GM23338 (cell line): ENCODE data around the gene DDX18. TPM values are rescaled to one million over a fixed set of nuclear protein-coding genes. Genes with fewer than 3 reads are reported as not detected.
A peak's percentile ranks its signal among the peaks of the same experiment; 100 is the strongest.

Experiments
- ATAC-seq: fragments of 200-7000 bp; cut with Tn5 transposase; 3 replicates; pipeline ENCODE4 v1.9.1; 2020
- DNase-seq: peaks from one replicate; pipeline ENCODE4 v3.0.0-alpha.2; 2015; ENCODE audit warnings: low spot score
- H2AFZ ChIP-seq: fragments of 200-600 bp; sonication (generic); 2 replicates; pipeline ENCODE4 v1.8.0; 2016; ENCODE audit warnings: antibody characterized with exemption, mild to moderate bottlenecking, moderate library complexity
- H3F3A ChIP-seq: fragments of 200-600 bp; sonication (generic); replicated peaks from 2 replicates; pipeline ENCODE4 v1.8.0; 2017; ENCODE audit warnings: antibody characterized with exemption, mixed run types, low read depth
- H3K27ac ChIP-seq: fragments of 200-600 bp; sonication (generic); 2 replicates; pipeline ENCODE4 v1.6.1; 2016; ENCODE audit warnings: low read depth
- H3K27me3 ChIP-seq: fragments of 200-600 bp; sonication (generic); 2 replicates; pipeline ENCODE4 v1.8.0; 2016; ENCODE audit warnings: mild to moderate bottlenecking, mixed run types, moderate library complexity; ENCODE audit not compliant: insufficient read depth
- H3K36me3 ChIP-seq: fragments of 200-600 bp; sonication (generic); 2 replicates; pipeline ENCODE4 v1.8.0; 2016; ENCODE audit warnings: mild to moderate bottlenecking; ENCODE audit not compliant: insufficient read depth
- H3K4me1 ChIP-seq: fragments of 200-600 bp; sonication (generic); 2 replicates; pipeline ENCODE4 v1.8.0; 2016; ENCODE audit warnings: mild to moderate bottlenecking, moderate library complexity; ENCODE audit not compliant: insufficient read depth
- H3K4me2 ChIP-seq: fragments of 200-600 bp; sonication (generic); 2 replicates; pipeline ENCODE4 v1.7.1; 2017; ENCODE audit warnings: mixed run types
- H3K4me3 ChIP-seq: fragments of 200-600 bp; sonication (generic); 2 replicates; pipeline ENCODE4 v1.6.1; 2016; ENCODE audit warnings: mixed run types
- H3K79me2 ChIP-seq: fragments of 200-600 bp; sonication (generic); replicated peaks from 2 replicates; pipeline ENCODE4 v1.8.0; 2017; ENCODE audit warnings: mild to moderate bottlenecking; ENCODE audit not compliant: insufficient read depth
- H3K9me2 ChIP-seq: fragments of 200-600 bp; sonication (generic); 2 replicates; pipeline ENCODE4 v1.8.0; 2017; ENCODE audit not compliant: insufficient read depth
- H4K20me1 ChIP-seq: fragments of 200-600 bp; sonication (generic); replicated peaks from 2 replicates; pipeline ENCODE4 v1.8.0; 2017; ENCODE audit warnings: mild to moderate bottlenecking; ENCODE audit not compliant: insufficient read depth
- H3K27ac Mint-ChIP-seq: 2 replicates; pipeline ENCODE4 v1.8.0; 2020; ENCODE audit warnings: inconsistent platforms, mild to moderate bottlenecking, moderate library complexity, mixed read lengths
- H3K27me3 Mint-ChIP-seq: 3 replicates; pipeline ENCODE4 v1.8.0; 2022; ENCODE audit warnings: low read depth, mild to moderate bottlenecking, moderate library complexity, mixed read lengths, inconsistent platforms; ENCODE audit not compliant: insufficient read depth, poor library complexity
- H3K36me3 Mint-ChIP-seq: 3 replicates; pipeline ENCODE4 v1.8.0; 2021; ENCODE audit warnings: low read depth, mild to moderate bottlenecking, inconsistent platforms, moderate library complexity, mixed read lengths
- H3K4me1 Mint-ChIP-seq: 3 replicates; pipeline ENCODE4 v1.8.0; 2020; ENCODE audit warnings: mild to moderate bottlenecking, inconsistent platforms, mixed read lengths
- H3K4me3 Mint-ChIP-seq: 3 replicates; pipeline ENCODE4 v1.8.0; 2021; ENCODE audit warnings: moderate library complexity, mild to moderate bottlenecking, inconsistent platforms, mixed read lengths
- H3K9me3 Mint-ChIP-seq: 3 replicates; pipeline ENCODE4 v1.8.0; 2020; ENCODE audit warnings: moderate library complexity, mild to moderate bottlenecking, inconsistent platforms, mixed read lengths
- CREB1 ChIP-seq: fragments of 250-450 bp; sonication (Bioruptor Pico); IDR thresholded peaks from 2 replicates; pipeline ENCODE4 v1.5.0; 2020; ENCODE audit warnings: low read depth, mild to moderate bottlenecking, moderate library complexity
- EZH2 ChIP-seq: fragments of 200-600 bp; sonication (generic); IDR thresholded peaks from one replicate; pipeline ENCODE4 v1.8.0; 2017; ENCODE audit warnings: antibody characterized with exemption, mild to moderate bottlenecking, low read depth; ENCODE audit not compliant: unreplicated experiment
- EZH2phosphoT487 ChIP-seq: fragments of 200-600 bp; sonication (generic); IDR thresholded peaks from one replicate; pipeline ENCODE4 v1.8.1; 2018; ENCODE audit warnings: antibody characterized with exemption; ENCODE audit not compliant: unreplicated experiment
- JUNB ChIP-seq: IDR thresholded peaks from one replicate; pipeline ENCODE4 v1.6.1; 2016; ENCODE audit warnings: antibody characterized with exemption; ENCODE audit not compliant: unreplicated experiment
- NANOG ChIP-seq: IDR thresholded peaks from 2 replicates; pipeline ENCODE4 v1.6.1; 2016; ENCODE audit warnings: antibody characterized with exemption, borderline replicate concordance
- POLR2AphosphoS5 ChIP-seq: IDR thresholded peaks from 2 replicates; pipeline ENCODE4 v1.6.1; 2016; ENCODE audit warnings: antibody characterized with exemption, low read depth
- STAT1 ChIP-seq: IDR thresholded peaks from one replicate; pipeline ENCODE4 v1.6.1; 2016; ENCODE audit warnings: antibody characterized with exemption; ENCODE audit not compliant: unreplicated experiment
- ZNF114 ChIP-seq: fragments of 250-450 bp; sonication (Bioruptor Pico); IDR thresholded peaks from 2 replicates; pipeline ENCODE4 v1.5.0; 2020; ENCODE audit warnings: mild to moderate bottlenecking, moderate library complexity
- ZNF331 ChIP-seq: fragments of 250-450 bp; sonication (Bioruptor Pico); IDR thresholded peaks from 2 replicates; pipeline ENCODE4 v1.5.0; 2020; ENCODE audit warnings: low read depth, mild to moderate bottlenecking, moderate library complexity
- polyA plus RNA-seq: library from polyadenylated mRNA; unstranded; fragments of >200 nt; fragmentation: Nextera tagmentation; extraction: Ambion mirVana; gene quantifications from 2 replicates; pipeline ENCODE4 v1.2.1, GENCODE V29; 2016
- total RNA-seq: library from RNA; depleted of rRNA; stranded (reverse); fragments of >200 nt; shearing (Covaris generic); gene quantifications from 2 replicates; pipeline ENCODE4 v1.2.3, GENCODE V29; 2014
- TF ChIP-seq, protein P1 (sequence below): fragments of 250-450 bp; sonication (Bioruptor Pico); IDR thresholded peaks from 2 replicates; pipeline ENCODE4 v1.5.0; 2020; ENCODE audit warnings: mild to moderate bottlenecking, moderate library complexity
- TF ChIP-seq, protein P2 (sequence below): IDR thresholded peaks from 2 replicates; pipeline ENCODE4 v1.6.1; 2016; ENCODE audit warnings: antibody characterized with exemption
- TF ChIP-seq, protein P3 (sequence below): IDR thresholded peaks from one replicate; pipeline ENCODE4 v1.6.1; 2018; ENCODE audit warnings: antibody characterized with exemption; ENCODE audit not compliant: unreplicated experiment
- TF ChIP-seq, protein P4 (sequence below), 2 experiments: fragments of 200-600 bp in 1 of 2; sonication (generic) in 1 of 2; conservative IDR thresholded peaks; 2 replicates each; pipeline versions ENCODE4 v1.5.1 to v1.6.1; 2016 to 2017; ENCODE audit warnings: antibody characterized with exemption in 2 of 2, low read depth in 2 of 2, mild to moderate bottlenecking in 2 of 2, moderate library complexity in 1 of 2

The DDX18 gene
- total and polyA plus RNA-seq, 2 experiments from 2014 or later = 102 to 169 TPM

DNA sequence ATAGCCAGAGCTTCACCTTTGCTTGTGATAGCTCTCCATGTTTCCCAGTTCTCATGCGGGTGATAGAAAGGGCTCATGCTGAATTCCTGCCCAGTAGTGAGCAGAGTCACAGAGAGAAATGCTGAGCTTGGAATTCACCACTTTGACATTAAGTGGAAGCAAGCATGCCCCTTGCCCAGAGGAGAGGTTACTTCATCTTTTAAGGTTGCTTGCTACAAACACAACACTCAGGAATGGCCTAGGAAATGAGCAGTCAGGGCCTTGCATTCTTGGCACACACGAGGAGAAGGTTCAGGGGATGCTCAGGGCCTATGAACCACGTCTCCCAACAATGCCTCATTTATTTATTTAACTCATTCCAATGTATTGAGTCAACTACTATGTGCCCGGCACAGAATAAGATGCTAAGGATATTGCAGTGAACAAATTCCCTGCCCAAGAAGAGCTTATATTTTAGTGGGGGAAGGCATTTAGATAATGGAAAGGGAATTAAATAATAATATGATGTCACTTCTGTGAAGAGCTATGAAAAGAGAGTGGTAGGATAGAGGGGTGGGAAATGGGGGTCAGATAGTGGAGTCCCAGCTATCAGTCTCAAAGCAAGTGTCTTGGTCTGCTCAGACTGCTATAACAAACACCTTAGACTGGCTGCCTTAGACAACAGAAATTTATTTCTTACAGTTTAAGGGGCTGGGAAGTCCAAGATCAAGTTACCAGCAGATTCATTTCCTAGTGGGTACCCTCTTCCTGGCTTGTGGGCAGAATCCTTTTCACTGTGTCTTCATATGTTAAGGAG lies 42.1 kb downstream of the DDX18 start:
- Mint-ChIP-seq H3K9me3 (no peaks in the 10 kb centered on the region), H3K4me1 (peaks cover 19% of the 10 kb centered on the region), H3K27ac (no peak overlapping the region), H3K4me3 (no peak overlapping the region), H3K36me3 (no peaks in the 10 kb centered on the region), H3K27me3 (peaks cover 9% of the 10 kb centered on the region)
- Histone ChIP-seq H3K27ac (no peak overlapping the region), H3K36me3 (no peaks in the 10 kb centered on the region), H3K9me2 (peaks cover 8% of the 10 kb centered on the region; the same call in 1 of the 2 replicates), H4K20me1 (no peaks in the 10 kb centered on the region), H2AFZ (no peak overlapping the region; the same call in 1 of the 2 replicates), H3F3A (0 out of 2 replicates have a peak, but pooled peaks cover 4% of the 10 kb centered on the region), H3K27me3 (peaks cover 35% of the 10 kb centered on the region), H3K4me3 (no peak overlapping the region), H3K79me2 (no peaks in the 10 kb centered on the region), H3K4me1 (peaks cover 8% of the 10 kb centered on the region; the same call in 1 of the 2 replicates), H3K4me2 (no peak overlapping the region)
- TF ChIP-seq NANOG (no peak), EZH2phosphoT487 (no peak), JUNB (no peak), CREB1 (CRISPR knock-in tag) (no peak), EZH2 (no peak), POLR2AphosphoS5 (no peak), STAT1 (no peak), ZNF114 (CRISPR knock-in tag) (no peak), ZNF331 (CRISPR knock-in tag) (no peak)
- TF ChIP-seq, protein P1, sequence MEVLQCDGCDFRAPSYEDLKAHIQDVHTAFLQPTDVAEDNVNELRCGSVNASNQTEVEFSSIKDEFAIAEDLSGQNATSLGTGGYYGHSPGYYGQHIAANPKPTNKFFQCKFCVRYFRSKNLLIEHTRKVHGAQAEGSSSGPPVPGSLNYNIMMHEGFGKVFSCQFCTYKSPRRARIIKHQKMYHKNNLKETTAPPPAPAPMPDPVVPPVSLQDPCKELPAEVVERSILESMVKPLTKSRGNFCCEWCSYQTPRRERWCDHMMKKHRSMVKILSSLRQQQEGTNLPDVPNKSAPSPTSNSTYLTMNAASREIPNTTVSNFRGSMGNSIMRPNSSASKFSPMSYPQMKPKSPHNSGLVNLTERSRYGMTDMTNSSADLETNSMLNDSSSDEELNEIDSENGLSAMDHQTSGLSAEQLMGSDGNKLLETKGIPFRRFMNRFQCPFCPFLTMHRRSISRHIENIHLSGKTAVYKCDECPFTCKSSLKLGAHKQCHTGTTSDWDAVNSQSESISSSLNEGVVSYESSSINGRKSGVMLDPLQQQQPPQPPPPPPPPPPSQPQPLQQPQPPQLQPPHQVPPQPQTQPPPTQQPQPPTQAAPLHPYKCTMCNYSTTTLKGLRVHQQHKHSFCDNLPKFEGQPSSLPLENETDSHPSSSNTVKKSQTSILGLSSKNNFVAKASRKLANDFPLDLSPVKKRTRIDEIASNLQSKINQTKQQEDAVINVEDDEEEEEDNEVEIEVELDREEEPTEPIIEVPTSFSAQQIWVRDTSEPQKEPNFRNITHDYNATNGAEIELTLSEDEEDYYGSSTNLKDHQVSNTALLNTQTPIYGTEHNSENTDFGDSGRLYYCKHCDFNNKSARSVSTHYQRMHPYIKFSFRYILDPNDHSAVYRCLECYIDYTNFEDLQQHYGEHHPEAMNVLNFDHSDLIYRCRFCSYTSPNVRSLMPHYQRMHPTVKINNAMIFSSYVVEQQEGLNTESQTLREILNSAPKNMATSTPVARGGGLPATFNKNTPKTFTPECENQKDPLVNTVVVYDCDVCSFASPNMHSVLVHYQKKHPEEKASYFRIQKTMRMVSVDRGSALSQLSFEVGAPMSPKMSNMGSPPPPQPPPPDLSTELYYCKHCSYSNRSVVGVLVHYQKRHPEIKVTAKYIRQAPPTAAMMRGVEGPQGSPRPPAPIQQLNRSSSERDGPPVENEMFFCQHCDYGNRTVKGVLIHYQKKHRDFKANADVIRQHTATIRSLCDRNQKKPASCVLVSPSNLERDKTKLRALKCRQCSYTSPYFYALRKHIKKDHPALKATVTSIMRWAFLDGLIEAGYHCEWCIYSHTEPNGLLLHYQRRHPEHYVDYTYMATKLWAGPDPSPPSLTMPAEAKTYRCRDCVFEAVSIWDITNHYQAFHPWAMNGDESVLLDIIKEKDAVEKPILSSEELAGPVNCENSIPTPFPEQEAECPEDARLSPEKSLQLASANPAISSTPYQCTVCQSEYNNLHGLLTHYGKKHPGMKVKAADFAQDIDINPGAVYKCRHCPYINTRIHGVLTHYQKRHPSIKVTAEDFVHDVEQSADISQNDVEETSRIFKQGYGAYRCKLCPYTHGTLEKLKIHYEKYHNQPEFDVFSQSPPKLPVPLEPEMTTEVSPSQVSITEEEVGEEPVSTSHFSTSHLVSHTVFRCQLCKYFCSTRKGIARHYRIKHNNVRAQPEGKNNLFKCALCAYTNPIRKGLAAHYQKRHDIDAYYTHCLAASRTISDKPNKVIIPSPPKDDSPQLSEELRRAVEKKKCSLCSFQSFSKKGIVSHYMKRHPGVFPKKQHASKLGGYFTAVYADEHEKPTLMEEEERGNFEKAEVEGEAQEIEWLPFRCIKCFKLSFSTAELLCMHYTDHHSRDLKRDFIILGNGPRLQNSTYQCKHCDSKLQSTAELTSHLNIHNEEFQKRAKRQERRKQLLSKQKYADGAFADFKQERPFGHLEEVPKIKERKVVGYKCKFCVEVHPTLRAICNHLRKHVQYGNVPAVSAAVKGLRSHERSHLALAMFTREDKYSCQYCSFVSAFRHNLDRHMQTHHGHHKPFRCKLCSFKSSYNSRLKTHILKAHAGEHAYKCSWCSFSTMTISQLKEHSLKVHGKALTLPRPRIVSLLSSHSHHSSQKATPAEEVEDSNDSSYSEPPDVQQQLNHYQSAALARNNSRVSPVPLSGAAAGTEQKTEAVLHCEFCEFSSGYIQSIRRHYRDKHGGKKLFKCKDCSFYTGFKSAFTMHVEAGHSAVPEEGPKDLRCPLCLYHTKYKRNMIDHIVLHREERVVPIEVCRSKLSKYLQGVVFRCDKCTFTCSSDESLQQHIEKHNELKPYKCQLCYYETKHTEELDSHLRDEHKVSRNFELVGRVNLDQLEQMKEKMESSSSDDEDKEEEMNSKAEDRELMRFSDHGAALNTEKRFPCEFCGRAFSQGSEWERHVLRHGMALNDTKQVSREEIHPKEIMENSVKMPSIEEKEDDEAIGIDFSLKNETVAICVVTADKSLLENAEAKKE (CRISPR knock-in tag) = no peak
- TF ChIP-seq, protein P2, sequence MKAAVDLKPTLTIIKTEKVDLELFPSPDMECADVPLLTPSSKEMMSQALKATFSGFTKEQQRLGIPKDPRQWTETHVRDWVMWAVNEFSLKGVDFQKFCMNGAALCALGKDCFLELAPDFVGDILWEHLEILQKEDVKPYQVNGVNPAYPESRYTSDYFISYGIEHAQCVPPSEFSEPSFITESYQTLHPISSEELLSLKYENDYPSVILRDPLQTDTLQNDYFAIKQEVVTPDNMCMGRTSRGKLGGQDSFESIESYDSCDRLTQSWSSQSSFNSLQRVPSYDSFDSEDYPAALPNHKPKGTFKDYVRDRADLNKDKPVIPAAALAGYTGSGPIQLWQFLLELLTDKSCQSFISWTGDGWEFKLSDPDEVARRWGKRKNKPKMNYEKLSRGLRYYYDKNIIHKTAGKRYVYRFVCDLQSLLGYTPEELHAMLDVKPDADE = no peak
- TF ChIP-seq, protein P3, sequence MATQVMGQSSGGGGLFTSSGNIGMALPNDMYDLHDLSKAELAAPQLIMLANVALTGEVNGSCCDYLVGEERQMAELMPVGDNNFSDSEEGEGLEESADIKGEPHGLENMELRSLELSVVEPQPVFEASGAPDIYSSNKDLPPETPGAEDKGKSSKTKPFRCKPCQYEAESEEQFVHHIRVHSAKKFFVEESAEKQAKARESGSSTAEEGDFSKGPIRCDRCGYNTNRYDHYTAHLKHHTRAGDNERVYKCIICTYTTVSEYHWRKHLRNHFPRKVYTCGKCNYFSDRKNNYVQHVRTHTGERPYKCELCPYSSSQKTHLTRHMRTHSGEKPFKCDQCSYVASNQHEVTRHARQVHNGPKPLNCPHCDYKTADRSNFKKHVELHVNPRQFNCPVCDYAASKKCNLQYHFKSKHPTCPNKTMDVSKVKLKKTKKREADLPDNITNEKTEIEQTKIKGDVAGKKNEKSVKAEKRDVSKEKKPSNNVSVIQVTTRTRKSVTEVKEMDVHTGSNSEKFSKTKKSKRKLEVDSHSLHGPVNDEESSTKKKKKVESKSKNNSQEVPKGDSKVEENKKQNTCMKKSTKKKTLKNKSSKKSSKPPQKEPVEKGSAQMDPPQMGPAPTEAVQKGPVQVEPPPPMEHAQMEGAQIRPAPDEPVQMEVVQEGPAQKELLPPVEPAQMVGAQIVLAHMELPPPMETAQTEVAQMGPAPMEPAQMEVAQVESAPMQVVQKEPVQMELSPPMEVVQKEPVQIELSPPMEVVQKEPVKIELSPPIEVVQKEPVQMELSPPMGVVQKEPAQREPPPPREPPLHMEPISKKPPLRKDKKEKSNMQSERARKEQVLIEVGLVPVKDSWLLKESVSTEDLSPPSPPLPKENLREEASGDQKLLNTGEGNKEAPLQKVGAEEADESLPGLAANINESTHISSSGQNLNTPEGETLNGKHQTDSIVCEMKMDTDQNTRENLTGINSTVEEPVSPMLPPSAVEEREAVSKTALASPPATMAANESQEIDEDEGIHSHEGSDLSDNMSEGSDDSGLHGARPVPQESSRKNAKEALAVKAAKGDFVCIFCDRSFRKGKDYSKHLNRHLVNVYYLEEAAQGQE = no peak
- TF ChIP-seq, protein P4, sequence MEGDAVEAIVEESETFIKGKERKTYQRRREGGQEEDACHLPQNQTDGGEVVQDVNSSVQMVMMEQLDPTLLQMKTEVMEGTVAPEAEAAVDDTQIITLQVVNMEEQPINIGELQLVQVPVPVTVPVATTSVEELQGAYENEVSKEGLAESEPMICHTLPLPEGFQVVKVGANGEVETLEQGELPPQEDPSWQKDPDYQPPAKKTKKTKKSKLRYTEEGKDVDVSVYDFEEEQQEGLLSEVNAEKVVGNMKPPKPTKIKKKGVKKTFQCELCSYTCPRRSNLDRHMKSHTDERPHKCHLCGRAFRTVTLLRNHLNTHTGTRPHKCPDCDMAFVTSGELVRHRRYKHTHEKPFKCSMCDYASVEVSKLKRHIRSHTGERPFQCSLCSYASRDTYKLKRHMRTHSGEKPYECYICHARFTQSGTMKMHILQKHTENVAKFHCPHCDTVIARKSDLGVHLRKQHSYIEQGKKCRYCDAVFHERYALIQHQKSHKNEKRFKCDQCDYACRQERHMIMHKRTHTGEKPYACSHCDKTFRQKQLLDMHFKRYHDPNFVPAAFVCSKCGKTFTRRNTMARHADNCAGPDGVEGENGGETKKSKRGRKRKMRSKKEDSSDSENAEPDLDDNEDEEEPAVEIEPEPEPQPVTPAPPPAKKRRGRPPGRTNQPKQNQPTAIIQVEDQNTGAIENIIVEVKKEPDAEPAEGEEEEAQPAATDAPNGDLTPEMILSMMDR (conservative IDR thresholded peaks at IDR 0.05; ENCODE audit: low read depth in 2 of 2) = no peak
- DNase-seq (peak; percentile 4), ATAC-seq (no peak)
